ENCODE results near the gene HNRNPA1L2.

DNA sequence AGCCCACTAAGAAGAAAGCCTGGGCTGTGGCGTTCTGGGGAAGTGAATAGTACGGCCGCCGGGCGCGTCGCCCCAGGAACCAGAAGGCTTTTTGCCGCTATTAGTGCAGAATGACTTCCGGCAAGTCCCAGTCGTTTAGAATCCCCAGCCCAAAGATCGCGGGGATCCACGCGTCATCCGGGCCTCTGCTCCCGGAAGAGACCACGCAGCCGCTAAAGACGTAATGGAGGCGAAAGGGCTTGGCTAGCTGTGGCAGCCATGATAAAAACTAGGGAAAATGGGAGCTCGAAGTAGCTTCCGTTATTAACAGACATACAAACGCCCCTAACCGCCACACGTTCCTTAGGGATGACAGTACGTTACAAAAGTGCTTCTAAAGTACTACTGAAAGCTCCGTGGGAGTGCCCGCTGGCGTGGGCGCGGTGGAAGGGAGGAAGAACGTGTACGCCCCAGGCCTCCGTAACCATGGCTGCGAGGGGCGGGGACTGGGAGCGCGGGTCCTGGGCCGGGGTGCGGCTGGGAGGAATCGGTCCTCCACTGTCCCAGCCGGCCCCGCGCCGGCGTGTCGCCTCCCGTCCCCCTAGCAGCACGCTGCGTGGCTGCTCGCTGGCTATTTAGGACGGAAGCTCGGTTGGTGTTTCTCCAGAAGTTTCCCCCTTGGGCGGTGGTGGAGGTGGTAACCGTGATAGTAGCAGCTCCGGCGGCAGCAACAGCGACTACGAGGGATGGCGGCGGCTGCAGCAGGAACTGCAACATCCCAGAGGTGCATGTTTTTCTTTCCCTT is 10.2 kb downstream of the HNRNPA1L2 start, which contains the start of gene SUGT1:
- TF ChIP-seq CTCF (IDR thresholded peaks at IDR 0.05; ENCODE audit: low read length) (peak; percentile 53), EZH2phosphoT487 (IDR thresholded peaks at IDR 0.05; ENCODE audit: low read length) (no peak), EZH2 (optimal IDR thresholded peaks at IDR 0.05; ENCODE audit: low read depth, low read length) (no peak)

All from MM.1S (cell line).